HepG2 (cell line): ENCODE data around the gene ZNF691.

ENCODE experiments used
- BRCA1 ChIP-seq: sonication (generic); formaldehyde crosslinking; IDR thresholded peaks from 2 replicates; pipeline ENCODE4 v1.4.0; 2020; ENCODE audit warnings: missing genetic modification reagents
- JUN ChIP-seq: sonication (generic); formaldehyde crosslinking; IDR thresholded peaks from 2 replicates; pipeline ENCODE4 v1.4.0; 2020; ENCODE audit warnings: mild to moderate bottlenecking, missing genetic modification reagents
- MAZ ChIP-seq, 2 experiments: sonication (generic) in 1 of 2; formaldehyde crosslinking in 1 of 2; IDR thresholded peaks; 2 replicates each; pipeline versions ENCODE4 v1.5.0 to v1.6.1; 2012 to 2020; ENCODE audit warnings: low read depth in 2 of 2, mild to moderate bottlenecking in 2 of 2, borderline replicate concordance in 1 of 2, improper control_type of control experiment in 1 of 2, low read length in 1 of 2, missing genetic modification reagents in 1 of 2, moderate library complexity in 1 of 2
- SPEN ChIP-seq: sonication (generic); formaldehyde crosslinking; IDR thresholded peaks from 2 replicates; pipeline ENCODE4 v1.5.1; 2020; ENCODE audit warnings: low read depth, mild to moderate bottlenecking, missing genetic modification reagents

GRCh38 chr1:42834803-42835202 is 11.6 kb upstream of the ZNF691 start:
- TF ChIP-seq JUN (CRISPR knock-in tag) (no peak), MAZ (IDR thresholded peaks at IDR 0.05; ENCODE audit: borderline replicate concordance, low read depth, low read length) (no peak), MAZ (CRISPR knock-in tag; IDR thresholded peaks at IDR 0.05; ENCODE audit: low read depth) (no peak), BRCA1 (CRISPR knock-in tag) (no peak), SPEN (CRISPR knock-in tag) (no peak)
